Keratinocyte (primary cell): ENCODE measurements around the gene MAGEB5. TPM values are rescaled to one million over a fixed set of nuclear protein-coding genes. Genes with fewer than 3 reads are reported as not detected.

Source experiments
- DNase-seq: peaks from one replicate; pipeline ENCODE4 v3.0.0-alpha.2; 2011; ENCODE audit warnings: low read depth, missing footprints, low spot score
- FAIRE-seq: peaks from 2 replicates; lab custom pipeline; 2011; peaks lifted over from hg19 to GRCh38; lab: Jason Lieb, UNC
- H2AFZ ChIP-seq: 2 replicates; pipeline ENCODE4 v1.6.0; 2012; ENCODE audit warnings: low read length, control low read depth, inconsistent platforms; ENCODE audit not compliant: control insufficient read depth
- H3K27ac ChIP-seq: 2 replicates; pipeline ENCODE4 v1.5.1; 2011; ENCODE audit warnings: low read length; ENCODE audit not compliant: control insufficient read depth, insufficient read depth
- H3K27me3 ChIP-seq: 3 replicates; pipeline ENCODE4 v1.6.0; 2011; ENCODE audit warnings: low read length; ENCODE audit not compliant: control insufficient read depth, insufficient read depth; ENCODE audit errors: extremely low read depth
- H3K36me3 ChIP-seq, 2 experiments: 2 replicates in 1 of 2; 3 replicates in 1 of 2; pipeline ENCODE4 v1.5.1; 2011; ENCODE audit warnings: low read length in 2 of 2, mild to moderate bottlenecking in 1 of 2; ENCODE audit not compliant: control insufficient read depth in 2 of 2, insufficient read depth in 2 of 2; ENCODE audit errors: extremely low read depth in 1 of 2
- H3K4me1 ChIP-seq: 3 replicates; pipeline ENCODE4 v1.5.1; 2011; ENCODE audit warnings: low read length; ENCODE audit not compliant: control insufficient read depth, insufficient read depth; ENCODE audit errors: extremely low read depth
- H3K4me2 ChIP-seq: 3 replicates; pipeline ENCODE4 v1.6.0; 2011; ENCODE audit warnings: low read depth, low read length; ENCODE audit not compliant: control insufficient read depth, insufficient read depth; ENCODE audit errors: extremely low read depth
- H3K4me3 ChIP-seq, 3 experiments: fragments of 200-600 bp in 1 of 3; sonication (generic) in 1 of 3; 2 replicates in 2 of 3; 3 replicates in 1 of 3; pipeline ENCODE4 v1.5.1; 2011 to 2016; ENCODE audit warnings: low read length in 3 of 3, mild to moderate bottlenecking in 3 of 3, control low read depth in 2 of 3, inconsistent platforms in 1 of 3, low read depth in 1 of 3, mixed read lengths in 1 of 3, mixed run types in 1 of 3, moderate library complexity in 1 of 3; ENCODE audit not compliant: control insufficient read depth in 2 of 3, insufficient read depth in 2 of 3; ENCODE audit errors: extremely low read depth in 1 of 3
- H3K79me2 ChIP-seq: 2 replicates; pipeline ENCODE4 v1.6.0; 2012; ENCODE audit warnings: low read length; ENCODE audit not compliant: control insufficient read depth, insufficient read depth
- H3K9ac ChIP-seq: 3 replicates; pipeline ENCODE4 v1.6.0; 2011; ENCODE audit warnings: low read length; ENCODE audit not compliant: control insufficient read depth, insufficient read depth; ENCODE audit errors: extremely low read depth
- H3K9me1 ChIP-seq: 3 replicates; pipeline ENCODE4 v1.6.0; 2011; ENCODE audit warnings: low read length; ENCODE audit not compliant: control insufficient read depth, insufficient read depth; ENCODE audit errors: extremely low read depth
- H3K9me3 ChIP-seq: 2 replicates; pipeline ENCODE4 v1.5.1; 2012; ENCODE audit warnings: low read depth, low read length; ENCODE audit not compliant: control insufficient read depth
- H4K20me1 ChIP-seq: 3 replicates; pipeline ENCODE4 v1.6.0; 2011; ENCODE audit warnings: low read length; ENCODE audit not compliant: control insufficient read depth, insufficient read depth; ENCODE audit errors: extremely low read depth
- CTCF ChIP-seq, 3 experiments: IDR thresholded peaks in 1 of 3; conservative IDR thresholded peaks in 1 of 3; optimal IDR thresholded peaks in 1 of 3; 2 replicates in 2 of 3; 3 replicates in 1 of 3; pipeline versions ENCODE3 to v1.5.1; 2011; ENCODE audit warnings: low read length in 3 of 3, mild to moderate bottlenecking in 3 of 3, moderate library complexity in 2 of 3, control low read depth in 1 of 3, inconsistent platforms in 1 of 3; ENCODE audit not compliant: insufficient read depth in 2 of 3; ENCODE audit errors: extremely low read depth in 1 of 3
- EZH2 ChIP-seq: IDR thresholded peaks from one replicate; pipeline ENCODE4 v1.6.1; 2012; ENCODE audit warnings: inconsistent platforms, mild to moderate bottlenecking, low read length, moderate library complexity
- dilution Hi-C: fragments of 300-500 bp; cut with MboI; formaldehyde crosslinking; loops from one replicate; pipeline ENCODE4 v1.7.0; 2020; ENCODE audit warnings: low sequenced_read_pairs; ENCODE audit not compliant: extremely low pct_ligation_motif_present
- polyA plus RNA-seq, 5 experiments: library from polyadenylated mRNA; depleted of rRNA in 3 of 5; stranded (reverse) in 3 of 5; stranded (forward) in 1 of 5; unstranded in 1 of 5; fragments of >200 nt; gene quantifications; 1 replicate in 1 of 5; 2 replicates in 3 of 5; 3 replicates in 1 of 5; pipeline versions ENCODE4 v1.2.1 to v1.2.3, GENCODE V29; 2011 to 2012; ENCODE audit warnings: missing spikeins in 2 of 5, low read depth in 1 of 5, low replicate concordance in 1 of 5

Gene MAGEB5
- polyA plus RNA-seq, 1 donor (not counting 4 experiments of a cell fraction or from before 2014, with no cell fraction given), result not detected

- H3K79me2 ChIP-seq, result no peaks in the 10 kb centered on the region
- no peak for DNase-seq
- no peaks in the 10 kb centered on the region for H3K9me1 ChIP-seq
- no peaks in the 10 kb centered on the region for H3K36me3 ChIP-seq
- H3K4me3 ChIP-seq, result no peak overlapping the region
- H3K9me3 ChIP-seq, result no peaks in the 10 kb centered on the region
- H3K27ac ChIP-seq, result no peak overlapping the region
- no peaks in the 10 kb centered on the region for H4K20me1 ChIP-seq
- H3K4me1 ChIP-seq, result no peaks in the 10 kb centered on the region
- no peaks in the 10 kb centered on the region for H3K27me3 ChIP-seq
- TF ChIP-seq CTCF (optimal IDR thresholded peaks at IDR 0.05 in 1 of 3, IDR thresholded peaks at IDR 0.05 in 1 of 3, conservative IDR thresholded peaks at IDR 0.05 in 1 of 3; ENCODE audit: extremely low read depth in 1 of 3, insufficient read depth in 2 of 3, low read length in 3 of 3) (no peak), EZH2 (no peak)
- H2AFZ ChIP-seq, result no peak overlapping the region
- H3K4me2 ChIP-seq, result no peak overlapping the region
- no peak overlapping the region for H3K9ac ChIP-seq
- dilution Hi-C loops, result no loop called here
- no peak for FAIRE-seq
Observed at GRCh38 chrX:26253526-26253925, 37.6 kb downstream of the MAGEB5 start.

- Histone ChIP-seq H3K9ac (no peak overlapping the region), H3K9me1 (no peaks in the 10 kb centered on the region), H3K4me1 (no peaks in the 10 kb centered on the region), H3K79me2 (no peaks in the 10 kb centered on the region), H3K27ac (no peak overlapping the region), H3K27me3 (no peaks in the 10 kb centered on the region), H3K4me3 (no peak overlapping the region), H4K20me1 (no peaks in the 10 kb centered on the region), H3K4me2 (no peak overlapping the region), H2AFZ (no peak overlapping the region), H3K9me3 (no peaks in the 10 kb centered on the region), H3K36me3 (no peaks in the 10 kb centered on the region)
- dilution Hi-C loops, result no loop called here
- DNase-seq, result no peak
- TF ChIP-seq EZH2, result no peak
- no peak for TF ChIP-seq CTCF (optimal IDR thresholded peaks at IDR 0.05 in 1 of 3, IDR thresholded peaks at IDR 0.05 in 1 of 3, conservative IDR thresholded peaks at IDR 0.05 in 1 of 3; ENCODE audit: extremely low read depth in 1 of 3, insufficient read depth in 2 of 3, low read length in 3 of 3)
- no peak for FAIRE-seq
Observed at GRCh38 chrX:26254436-26254835, 38.5 kb downstream of the MAGEB5 start.
